GM18519 (cell line): ENCODE measurements around the gene TMEM270.

ENCODE experiments used
- ATAC-seq: cut with Tn5 transposase; IDR thresholded peaks from one replicate; pipeline ENCODE4 v1.9.1; 2021; ENCODE audit warnings: mild to moderate bottlenecking, moderate library complexity; ENCODE audit not compliant: unreplicated experiment, low FRiP score

The TMEM270 gene

DNA sequence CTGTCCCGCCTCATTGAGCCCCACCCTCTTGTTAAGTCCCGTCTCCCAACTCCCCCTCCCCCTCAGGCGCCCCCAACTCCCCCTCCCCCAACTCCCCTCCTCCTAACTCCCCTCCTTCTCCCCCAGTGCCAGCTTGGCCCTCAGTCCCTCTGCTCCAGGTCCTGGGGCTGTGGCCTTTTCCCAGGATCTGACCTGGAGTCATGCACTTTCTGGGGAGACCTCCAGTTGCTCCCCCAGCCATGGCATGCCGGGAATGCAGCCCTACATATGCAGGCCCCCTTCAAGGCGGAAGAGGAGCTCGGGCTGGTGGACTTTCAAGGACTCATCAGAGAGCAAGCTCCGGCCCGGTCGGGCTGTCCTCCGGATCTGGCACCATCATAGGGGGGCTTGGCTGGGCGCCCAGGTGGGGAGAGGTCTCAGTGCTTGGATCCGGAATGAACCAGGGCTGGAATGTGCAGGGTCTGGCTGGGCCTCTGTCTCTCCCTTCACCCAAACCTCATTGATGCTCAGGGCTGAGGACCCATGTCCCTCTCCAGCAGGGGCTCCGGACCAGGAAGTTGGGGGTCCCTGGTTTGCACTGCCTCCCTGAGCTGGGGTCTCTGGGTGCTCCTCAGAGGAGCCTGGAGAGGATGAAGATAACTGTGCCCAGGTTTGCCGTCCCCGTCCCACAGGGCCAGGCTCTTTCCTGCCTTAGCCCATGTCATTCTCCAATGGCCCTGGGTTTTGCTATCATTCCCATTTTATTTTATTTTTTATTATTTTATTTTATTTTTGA is 41.1 kb downstream of the TMEM270 start:
- ATAC-seq, result no peak

DNA sequence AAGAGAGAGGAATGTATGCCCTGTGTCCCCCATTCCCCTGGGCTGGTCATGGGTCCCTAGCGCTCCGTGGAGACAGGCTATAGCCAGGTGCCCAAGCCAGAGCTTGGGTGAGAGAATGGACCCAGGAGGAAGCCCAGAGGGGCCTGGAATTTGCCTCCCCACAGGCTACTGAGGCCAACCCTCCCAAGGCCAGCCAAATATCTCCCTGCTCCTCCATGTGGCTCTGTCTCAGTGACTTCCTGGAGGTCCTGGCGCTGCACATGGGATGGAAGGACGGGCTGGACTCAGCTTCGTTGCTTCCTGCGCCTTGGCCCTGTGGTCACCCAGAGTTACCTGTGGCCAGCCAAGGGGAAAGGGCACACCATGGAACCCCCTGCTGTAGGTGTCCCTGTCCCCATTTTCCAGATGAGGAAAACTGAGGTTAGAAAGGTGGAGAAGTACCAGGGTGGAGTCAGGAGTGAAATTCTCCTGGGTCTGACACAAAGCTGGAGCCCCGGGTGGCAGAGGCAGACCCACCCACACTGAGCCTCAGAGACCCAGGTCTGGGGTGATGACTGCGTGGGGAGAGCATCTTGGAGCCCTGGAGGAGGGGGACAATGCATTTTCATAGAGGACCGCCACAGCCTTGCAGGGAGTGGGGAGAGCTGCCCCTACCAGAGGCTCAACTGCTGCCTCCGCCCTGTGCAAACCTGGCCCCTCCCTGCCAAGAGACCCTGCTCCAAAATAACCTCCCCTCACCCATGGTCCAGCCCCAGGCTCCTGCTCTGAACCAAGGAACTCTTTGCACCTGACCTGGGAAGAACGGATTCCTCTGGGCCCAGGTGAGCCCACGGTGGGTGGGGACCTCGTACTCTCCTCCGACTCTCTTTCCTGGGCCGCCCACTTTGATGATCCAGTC is 42.6 kb downstream of the TMEM270 start:
- ATAC-seq, result no peak

DNA sequence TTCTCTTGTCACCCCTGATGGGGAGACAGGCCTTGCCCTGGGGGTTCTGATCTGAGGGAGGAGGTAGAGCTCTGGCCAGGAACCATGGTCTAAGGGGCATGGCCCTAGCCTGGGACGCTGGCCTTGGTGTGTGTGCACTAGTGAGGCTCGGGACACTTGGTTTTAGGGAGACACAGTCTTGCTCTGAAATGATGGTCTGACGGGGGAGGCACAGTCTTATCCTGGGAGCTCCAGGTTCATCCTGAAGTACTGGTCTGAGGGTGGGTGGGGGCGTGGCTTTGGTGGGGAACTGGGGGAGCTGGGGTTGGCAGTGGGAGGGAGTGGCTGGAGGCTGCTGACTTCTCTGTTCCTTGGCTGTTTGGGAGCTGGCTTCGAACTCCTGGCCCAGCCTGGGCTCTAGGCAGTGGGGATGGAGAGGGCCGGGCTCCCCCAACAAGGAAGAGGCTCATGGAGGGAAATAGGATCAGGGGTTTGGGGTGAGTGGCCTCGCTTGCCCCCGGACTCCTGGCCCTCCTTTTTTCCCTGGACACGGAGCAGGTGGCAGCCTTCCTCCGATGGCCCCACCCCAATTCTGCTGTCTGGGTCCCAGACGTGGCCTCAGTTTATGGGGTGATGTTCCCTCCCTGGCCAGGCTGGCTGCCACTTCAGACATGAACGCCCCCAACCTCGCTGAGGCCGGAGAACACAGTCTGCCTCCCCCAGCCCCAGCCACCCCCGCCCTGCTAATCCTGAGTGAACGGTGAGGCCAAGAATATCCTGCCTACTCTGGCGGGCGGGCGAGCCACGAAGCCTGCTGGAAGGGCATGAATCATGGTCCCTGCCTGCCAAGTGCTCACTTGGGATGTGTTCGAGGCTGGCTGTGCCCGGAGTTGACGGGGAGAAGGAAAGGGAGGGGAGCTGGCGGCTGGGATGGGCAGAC is 43.5 kb downstream of the TMEM270 start:
- ATAC-seq, result no peak

DNA sequence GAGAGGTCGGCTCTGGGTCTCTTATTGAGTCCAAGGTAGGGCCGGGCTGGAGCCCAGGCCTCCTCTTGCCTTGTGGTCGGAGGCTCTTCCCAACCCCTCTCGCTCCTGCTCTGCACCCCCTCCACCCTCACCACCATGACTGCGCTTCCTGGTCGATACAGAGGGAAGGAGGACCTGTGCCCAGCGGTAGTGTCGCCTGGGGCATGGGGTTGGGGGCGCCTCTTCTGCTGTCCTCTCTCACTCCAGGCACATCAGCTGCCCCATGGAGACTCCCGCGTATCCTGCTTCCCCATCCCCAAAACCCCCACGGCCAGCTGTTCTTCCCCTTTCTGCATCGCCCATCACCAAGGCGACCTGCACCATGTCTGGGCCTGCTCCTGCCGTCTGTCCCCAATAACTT is 44.4 kb downstream of the TMEM270 start:
- no peak for ATAC-seq

DNA sequence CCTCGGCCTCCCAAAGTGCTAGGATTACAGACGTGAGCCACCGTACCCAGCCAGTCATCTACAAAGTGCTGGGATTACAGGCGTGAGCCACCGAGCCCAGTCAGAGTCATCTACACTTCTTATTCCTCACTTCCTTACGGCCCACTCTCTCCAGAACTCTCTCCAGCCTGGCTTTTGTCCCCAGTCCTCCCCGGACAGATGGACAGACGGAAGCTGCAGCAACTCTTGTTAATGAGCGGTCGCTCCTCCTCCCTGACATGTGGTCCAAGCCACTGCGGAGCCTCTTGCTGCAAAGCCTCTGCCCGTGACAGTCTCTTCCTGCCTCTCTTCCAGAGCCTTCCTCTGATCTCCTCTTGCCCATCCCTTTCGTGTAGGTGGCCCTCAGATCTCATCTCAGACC is 45.9 kb downstream of the TMEM270 start:
- ATAC-seq, result no peak

DNA sequence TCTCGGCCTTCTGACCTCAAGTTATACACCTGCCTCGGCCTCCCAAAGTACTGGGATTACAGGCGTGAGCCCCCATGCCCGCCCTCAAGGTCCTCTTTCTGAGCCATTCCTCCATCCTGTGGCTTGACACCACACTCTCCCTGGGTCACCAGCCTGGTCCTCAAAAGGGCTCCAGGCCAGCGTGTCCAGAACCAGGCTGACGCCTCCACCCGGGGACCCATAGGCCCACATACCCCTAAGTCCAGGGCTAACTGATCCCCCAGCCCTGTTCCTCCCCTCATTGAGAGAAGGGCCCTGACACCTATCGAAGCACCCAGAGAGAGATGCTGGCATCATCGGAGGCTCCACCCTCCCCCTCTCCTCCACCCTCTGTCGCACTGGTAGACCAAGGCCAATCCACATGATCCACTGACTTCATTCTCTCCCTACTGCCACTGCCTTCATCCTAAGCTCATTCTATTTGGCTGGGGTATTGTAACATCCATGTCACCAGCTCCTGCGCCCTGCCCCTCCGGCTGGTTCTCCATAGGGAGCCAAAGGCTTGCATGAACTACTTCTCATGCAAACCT is 46.7 kb downstream of the TMEM270 start:
- ATAC-seq, result no peak

DNA sequence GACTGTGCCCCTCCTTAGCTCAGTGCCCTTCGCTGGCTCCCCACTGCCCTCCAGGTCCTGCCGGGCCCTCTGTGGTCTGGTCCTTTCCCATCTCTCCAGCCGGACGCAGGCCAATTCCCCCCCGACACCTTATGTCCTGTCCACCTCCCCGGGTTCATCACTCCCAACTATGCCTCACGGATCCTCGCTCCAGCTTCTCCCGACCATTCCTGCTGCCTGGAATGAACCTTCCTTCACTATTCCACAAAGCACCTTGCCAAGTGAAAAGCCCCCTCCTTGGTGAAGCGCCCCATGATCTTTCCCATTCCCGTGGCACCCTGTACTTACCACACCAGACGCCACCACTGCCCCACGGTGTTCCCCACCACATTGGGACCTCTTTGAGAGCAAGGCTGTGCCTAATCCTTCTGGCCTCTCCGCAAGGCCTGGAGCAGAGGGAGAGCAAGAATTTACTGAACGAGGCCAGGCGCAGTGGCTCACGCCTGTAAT is 47.2 kb downstream of the TMEM270 start:
- ATAC-seq, result no peak

DNA sequence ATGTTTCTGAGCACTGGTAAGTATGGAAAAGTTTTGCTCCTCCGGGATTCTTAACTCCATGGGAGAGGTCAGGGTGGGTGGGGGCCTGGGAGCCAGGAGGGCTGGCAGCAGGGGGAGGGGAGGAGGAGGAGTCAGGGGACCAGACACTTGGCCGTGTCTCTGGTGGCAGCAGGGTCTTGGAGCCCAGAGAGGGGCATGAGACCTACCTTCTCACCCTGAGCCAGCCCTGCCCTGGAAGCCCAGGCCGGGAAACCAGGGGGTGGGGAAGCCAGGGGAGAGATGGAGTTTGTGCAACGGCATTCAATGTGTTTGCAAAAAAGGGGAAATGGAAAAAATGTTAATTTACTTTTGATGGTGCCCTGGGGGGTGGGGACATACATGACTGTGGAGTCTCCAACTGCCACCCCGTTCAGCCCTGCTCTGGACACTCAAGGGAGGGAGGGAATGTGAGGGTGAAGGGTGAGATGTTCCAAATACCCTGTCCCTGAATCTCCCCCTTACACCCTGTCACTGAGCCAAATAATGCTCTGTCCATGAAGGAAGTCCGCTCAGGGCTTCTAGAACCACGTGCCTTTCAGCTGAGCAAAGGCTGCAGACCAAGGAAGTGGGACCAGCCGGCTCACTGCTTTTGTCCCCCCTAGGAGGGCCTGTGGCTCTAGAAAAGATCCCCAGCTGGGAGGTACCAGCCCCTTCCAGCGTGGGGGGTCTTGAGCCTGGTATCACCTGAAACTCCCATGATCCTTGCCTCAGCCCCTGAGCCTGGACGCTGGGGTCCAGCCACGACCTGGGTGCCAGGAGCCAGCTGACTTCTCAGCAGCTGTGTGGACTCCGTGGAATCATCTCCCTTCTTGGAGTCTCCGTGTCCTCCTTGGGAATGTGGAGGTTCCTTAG is 48.3 kb downstream of the TMEM270 start:
- ATAC-seq, result no peak

DNA sequence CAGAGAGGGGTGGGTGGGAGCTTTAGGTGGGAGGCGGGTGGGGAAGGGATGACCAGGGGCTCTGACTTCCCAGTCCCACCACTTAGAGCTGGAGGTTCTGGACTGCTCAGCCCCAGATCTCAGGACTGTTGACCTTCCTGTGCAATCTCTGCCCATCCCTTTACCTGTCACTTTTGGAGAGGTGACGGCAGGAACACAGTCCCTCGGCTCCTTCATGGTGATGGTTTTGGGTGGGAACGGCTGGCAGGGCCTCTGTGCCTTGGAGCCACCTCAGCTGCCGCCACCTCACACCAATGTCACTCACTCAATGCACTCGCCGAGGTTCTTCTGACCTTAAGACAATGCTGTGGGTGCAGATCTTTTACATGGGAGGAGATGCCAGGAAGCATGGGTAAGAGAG is 49.0 kb downstream of the TMEM270 start:
- no peak for ATAC-seq

DNA sequence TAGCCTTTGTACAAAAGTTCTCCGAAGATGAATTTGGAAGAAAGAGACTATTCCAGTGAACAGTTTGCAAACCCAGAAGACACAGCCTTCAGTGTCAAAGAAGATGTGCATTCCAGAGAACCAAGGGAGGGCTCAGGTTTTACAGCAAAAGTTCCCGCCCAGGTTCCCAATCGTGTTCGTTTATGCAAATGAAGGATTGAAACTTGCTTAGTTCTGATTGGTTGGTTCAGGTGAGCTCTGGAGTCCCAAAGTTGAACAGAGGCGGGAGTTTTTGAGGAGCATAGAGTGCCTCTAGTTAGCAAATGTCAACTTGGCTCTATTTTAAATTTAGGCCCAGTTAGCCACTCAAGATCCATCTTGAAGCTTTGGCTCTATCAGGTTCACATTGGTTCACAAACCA is 51.3 kb downstream of the TMEM270 start:
- ATAC-seq, result no peak
